ENCODE results near the gene AAMDC. TPM values are rescaled to one million over a fixed set of nuclear protein-coding genes. Genes with fewer than 3 reads are reported as not detected.

The AAMDC gene
- total and polyA plus RNA-seq, 2 of the 13 experiments (the other 11 are each of a cell fraction or from before 2014, with no cell fraction given) = 18.1 to 35.6 TPM

GRCh38 chr11:77820565-77821348, at the start of gene AAMDC, which contains the start of gene RSF1 (continued):
- TF ChIP-seq ZNF264 (CRISPR knock-in tag; IDR thresholded peaks at IDR 0.05) (no peak), MTA3 (CRISPR knock-in tag; IDR thresholded peaks at IDR 0.05) (no peak), ARID4A (CRISPR knock-in tag; IDR thresholded peaks at IDR 0.05; ENCODE audit: borderline replicate concordance) (peak; percentile 87; the same call in 1 of the 2 replicates), YEATS2 (CRISPR knock-in tag; IDR thresholded peaks at IDR 0.05; ENCODE audit: borderline replicate concordance) (peak; percentile 62; the same call in 1 of the 2 replicates), ATF5 (CRISPR knock-in tag; IDR thresholded peaks at IDR 0.05; ENCODE audit: low read depth) (no peak), ATF7-NPFF (CRISPR knock-in tag; IDR thresholded peaks at IDR 0.05; ENCODE audit: low read depth) (no peak), EZH2 (conservative IDR thresholded peaks at IDR 0.05; ENCODE audit: low read depth, low read length) (no peak), FOXP4 (CRISPR knock-in tag; IDR thresholded peaks at IDR 0.05) (0 out of 2 replicates have a peak, but pooled peaks have one; percentile 11), POGK (CRISPR knock-in tag; conservative IDR thresholded peaks at IDR 0.05) (peak; percentile 69), RCOR2 (CRISPR knock-in tag; IDR thresholded peaks at IDR 0.05) (no peak), CREM (IDR thresholded peaks at IDR 0.05) (peak; percentile 39; the same call in 1 of the 2 replicates), CREM (CRISPR knock-in tag; IDR thresholded peaks at IDR 0.05) (no peak), ZNF557 (CRISPR knock-in tag; IDR thresholded peaks at IDR 0.05) (no peak), SNAPC5 (CRISPR knock-in tag; IDR thresholded peaks at IDR 0.05; ENCODE audit: borderline replicate concordance) (no peak), ZNF44 (CRISPR knock-in tag; IDR thresholded peaks at IDR 0.05) (no peak), ZBTB38 (CRISPR knock-in tag; IDR thresholded peaks at IDR 0.05) (no peak), ZNF34 (CRISPR knock-in tag; IDR thresholded peaks at IDR 0.05; ENCODE audit: borderline replicate concordance) (no peak), ZNF441 (CRISPR knock-in tag; IDR thresholded peaks at IDR 0.05; ENCODE audit: borderline replicate concordance) (peak; percentile 13; the same call in 1 of the 2 replicates), GATAD2A (CRISPR knock-in tag; IDR thresholded peaks at IDR 0.05) (peak; percentile 43; the same call in 1 of the 2 replicates), ZNF501 (CRISPR knock-in tag; IDR thresholded peaks at IDR 0.05) (peak; percentile 86), PITX1 (CRISPR knock-in tag; IDR thresholded peaks at IDR 0.05) (no peak), ZNF260 (CRISPR knock-in tag; IDR thresholded peaks at IDR 0.05; ENCODE audit: borderline replicate concordance, low read depth) (no peak)
